Bone marrow (tissue), 2 donors: Measurements from ENCODE around the gene CCNI.

Source experiments
- DNase-seq, 2 donors: peaks; one replicate each; lab custom pipeline; 2025; lab: John Stamatoyannopoulos, UW

Gene CCNI

GRCh38 chr4:77003400-77003799 lies 72.4 kb downstream of the CCNI start:
- no peak for DNase-seq

- DNase-seq, result no peak
Observed at GRCh38 chr4:77002321-77003107, 73.3 kb downstream of the CCNI start.

DNA sequence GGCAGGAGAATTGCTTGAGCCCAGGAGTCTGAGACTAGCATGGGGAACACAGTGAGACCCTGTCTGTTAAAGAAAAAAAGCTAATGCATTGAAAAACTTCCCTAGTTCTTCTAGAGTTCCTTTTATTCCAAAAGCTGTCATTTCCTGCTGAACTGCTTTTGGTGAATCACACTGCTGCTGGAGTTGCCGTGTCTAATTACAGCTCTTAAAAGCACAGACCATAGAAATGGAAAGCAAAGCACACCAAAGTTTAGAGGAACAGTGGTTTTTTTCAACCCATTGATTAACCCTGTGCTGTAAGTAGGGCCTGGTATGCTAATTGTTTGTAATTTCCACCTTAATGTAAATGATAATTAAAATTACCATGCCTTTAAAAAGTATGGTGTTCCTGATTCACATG lies 73.9 kb downstream of the CCNI start:
- DNase-seq, result peak in 1 of 2 donors; percentile 74

- no peak for DNase-seq
Observed at GRCh38 chr4:76998251-76998901, 77.4 kb downstream of the CCNI start.

DNA sequence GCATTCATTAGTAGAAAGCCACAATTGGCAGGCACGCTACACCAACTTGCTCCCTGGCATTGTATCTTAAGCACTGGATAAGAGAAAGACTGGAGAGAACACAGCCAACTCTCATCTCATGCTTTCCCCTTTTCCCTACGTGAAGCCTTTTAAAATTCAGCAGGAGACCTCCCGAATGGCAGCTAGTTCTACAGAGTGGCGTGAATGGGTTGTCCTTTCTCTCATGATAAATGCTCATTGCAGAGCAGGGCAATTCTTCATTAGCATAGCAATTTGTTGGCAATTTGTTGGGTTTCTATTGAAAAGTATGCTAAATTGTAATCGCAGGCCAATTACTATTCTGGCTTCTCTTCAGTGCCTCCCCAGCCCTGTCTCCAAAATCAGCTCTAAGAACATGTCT lies 78.3 kb downstream of the CCNI start:
- no peak for DNase-seq
